ENCODE measurements around the gene B3GNT4. TPM values are rescaled to one million over a fixed set of nuclear protein-coding genes. Genes with fewer than 3 reads are reported as not detected.
"Not testable (repeated sequence)": the region's sequence is repeated elsewhere in the genome, so short reads cannot be mapped to it uniquely, and the experiment has no call there.

Gene B3GNT4
- total and polyA plus RNA-seq, 2 donors from 2014 or later: 0.35 to 8.0 TPM

DNA sequence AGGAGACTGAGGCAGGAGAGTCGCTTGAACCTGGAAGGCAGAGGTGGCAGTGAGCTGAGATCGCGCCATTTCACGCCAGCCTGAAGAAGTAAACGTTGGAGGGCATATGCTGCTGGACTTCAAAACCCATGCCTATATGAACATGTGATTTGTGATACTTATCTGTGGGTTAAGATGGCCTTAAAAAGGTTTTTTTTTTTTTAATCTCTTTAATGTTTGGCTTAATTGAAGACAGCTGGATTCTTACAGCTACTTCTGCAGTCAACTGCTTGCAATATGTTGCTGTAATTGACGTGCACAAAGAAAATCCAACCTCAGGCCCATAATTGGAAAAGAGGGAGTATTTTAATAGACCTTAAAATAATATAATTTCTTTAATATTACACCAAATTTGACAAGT lies 1.5 kb upstream of the B3GNT4 start:
- intact Hi-C loops (cut with DNase I): no loop called here
- no peak overlapping the region for H3K4me3 ChIP-seq (ENCODE audit: low read length in 3 of 3)
- no peak overlapping the region for H3K27ac ChIP-seq (ENCODE audit: low read depth in 2 of 2, low read length in 2 of 2)
- no peaks in the 10 kb centered on the region for H3K9me3 ChIP-seq (ENCODE audit: control insufficient read depth in 2 of 3, insufficient read depth in 1 of 3, low read length in 3 of 3)
- no peaks in the 10 kb centered on the region for H3K36me3 ChIP-seq (ENCODE audit: control insufficient read depth in 2 of 3, insufficient read depth in 3 of 3, low read length in 3 of 3)
- H3K9ac ChIP-seq (ENCODE audit: low read length in 3 of 3): no peak overlapping the region
- FAIRE-seq: no peak
- DNase-seq: no peak
- peaks cover 0 to 7% (median 0%) of the 10 kb centered on the region in 3 donors for H3K4me1 ChIP-seq (ENCODE audit: control insufficient read depth in 2 of 3, insufficient read depth in 2 of 3, low read depth in 1 of 3, low read length in 3 of 3)
- TF ChIP-seq, protein P1, sequence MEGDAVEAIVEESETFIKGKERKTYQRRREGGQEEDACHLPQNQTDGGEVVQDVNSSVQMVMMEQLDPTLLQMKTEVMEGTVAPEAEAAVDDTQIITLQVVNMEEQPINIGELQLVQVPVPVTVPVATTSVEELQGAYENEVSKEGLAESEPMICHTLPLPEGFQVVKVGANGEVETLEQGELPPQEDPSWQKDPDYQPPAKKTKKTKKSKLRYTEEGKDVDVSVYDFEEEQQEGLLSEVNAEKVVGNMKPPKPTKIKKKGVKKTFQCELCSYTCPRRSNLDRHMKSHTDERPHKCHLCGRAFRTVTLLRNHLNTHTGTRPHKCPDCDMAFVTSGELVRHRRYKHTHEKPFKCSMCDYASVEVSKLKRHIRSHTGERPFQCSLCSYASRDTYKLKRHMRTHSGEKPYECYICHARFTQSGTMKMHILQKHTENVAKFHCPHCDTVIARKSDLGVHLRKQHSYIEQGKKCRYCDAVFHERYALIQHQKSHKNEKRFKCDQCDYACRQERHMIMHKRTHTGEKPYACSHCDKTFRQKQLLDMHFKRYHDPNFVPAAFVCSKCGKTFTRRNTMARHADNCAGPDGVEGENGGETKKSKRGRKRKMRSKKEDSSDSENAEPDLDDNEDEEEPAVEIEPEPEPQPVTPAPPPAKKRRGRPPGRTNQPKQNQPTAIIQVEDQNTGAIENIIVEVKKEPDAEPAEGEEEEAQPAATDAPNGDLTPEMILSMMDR (IDR thresholded peaks at IDR 0.05; ENCODE audit: borderline replicate concordance, extremely low read depth, insufficient read depth): no peak
- peaks cover 4% of the 10 kb centered on the region for H3K27me3 ChIP-seq (ENCODE audit: control insufficient read depth, insufficient read depth, low read length)

DNA sequence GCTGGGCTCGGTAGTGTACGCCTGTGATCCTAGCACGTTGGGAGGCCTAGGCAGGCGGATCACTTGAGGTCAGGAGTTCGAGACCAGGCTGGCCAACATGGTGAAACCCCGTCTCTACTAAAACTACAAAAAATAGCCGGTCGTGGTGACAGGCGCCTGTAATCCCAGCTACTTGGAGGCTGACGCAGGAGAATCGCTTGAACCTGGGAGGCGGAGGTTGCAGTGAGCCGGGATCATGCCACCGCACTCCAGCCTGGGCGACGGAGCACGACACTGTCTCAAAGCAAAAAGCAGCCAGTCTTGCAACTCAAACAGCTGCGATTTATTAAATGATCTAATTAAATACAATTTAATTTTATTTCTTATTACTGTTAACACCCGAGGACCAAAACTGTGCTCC lies 698 bp upstream of the B3GNT4 start:
- H3K4me3 ChIP-seq (ENCODE audit: low read length in 3 of 3): peak overlapping the region in 2 of 3 donors; percentile 66 to 74
- H3K9me3 ChIP-seq (ENCODE audit: control insufficient read depth in 2 of 3, insufficient read depth in 1 of 3, low read length in 3 of 3); H3K27ac ChIP-seq (ENCODE audit: low read depth in 2 of 2, low read length in 2 of 2); H3K36me3 ChIP-seq (ENCODE audit: control insufficient read depth in 2 of 3, insufficient read depth in 3 of 3, low read length in 3 of 3); H3K4me1 ChIP-seq (ENCODE audit: control insufficient read depth in 2 of 3, insufficient read depth in 2 of 3, low read depth in 1 of 3, low read length in 3 of 3); FAIRE-seq; intact Hi-C loops (cut with DNase I); H3K9ac ChIP-seq (ENCODE audit: low read length in 3 of 3); H3K27me3 ChIP-seq (ENCODE audit: control insufficient read depth, insufficient read depth, low read length): not testable (repeated sequence)
- peak in 1 of 5 donors; percentile 32 for DNase-seq

- no peak overlapping the region for H3K9ac ChIP-seq (ENCODE audit: low read length in 3 of 3)
- H3K27ac ChIP-seq (ENCODE audit: low read depth in 2 of 2, low read length in 2 of 2): no peak overlapping the region
- TF ChIP-seq, protein P1 (IDR thresholded peaks at IDR 0.05; ENCODE audit: borderline replicate concordance, extremely low read depth, insufficient read depth): no peak
- FAIRE-seq (no peak), DNase-seq (peak in 2 of 5 donors; percentile 37 to 71)
- peaks cover 0 to 7% (median 0%) of the 10 kb centered on the region in 3 donors for H3K4me1 ChIP-seq (ENCODE audit: control insufficient read depth in 2 of 3, insufficient read depth in 2 of 3, low read depth in 1 of 3, low read length in 3 of 3)
- H3K27me3 ChIP-seq (ENCODE audit: control insufficient read depth, insufficient read depth, low read length): peaks cover 4% of the 10 kb centered on the region
- no peaks in the 10 kb centered on the region for H3K9me3 ChIP-seq (ENCODE audit: control insufficient read depth in 2 of 3, insufficient read depth in 1 of 3, low read length in 3 of 3)
- intact Hi-C loops (cut with DNase I): no loop called here
- H3K4me3 ChIP-seq (ENCODE audit: low read length in 3 of 3): no peak overlapping the region
- H3K36me3 ChIP-seq (ENCODE audit: control insufficient read depth in 2 of 3, insufficient read depth in 3 of 3, low read length in 3 of 3): peaks cover 0 to 11% (median 9%) of the 10 kb centered on the region in 3 donors
Measured at GRCh38 chr12:122204167-122205052, 901 bp downstream of the B3GNT4 start.

DNA sequence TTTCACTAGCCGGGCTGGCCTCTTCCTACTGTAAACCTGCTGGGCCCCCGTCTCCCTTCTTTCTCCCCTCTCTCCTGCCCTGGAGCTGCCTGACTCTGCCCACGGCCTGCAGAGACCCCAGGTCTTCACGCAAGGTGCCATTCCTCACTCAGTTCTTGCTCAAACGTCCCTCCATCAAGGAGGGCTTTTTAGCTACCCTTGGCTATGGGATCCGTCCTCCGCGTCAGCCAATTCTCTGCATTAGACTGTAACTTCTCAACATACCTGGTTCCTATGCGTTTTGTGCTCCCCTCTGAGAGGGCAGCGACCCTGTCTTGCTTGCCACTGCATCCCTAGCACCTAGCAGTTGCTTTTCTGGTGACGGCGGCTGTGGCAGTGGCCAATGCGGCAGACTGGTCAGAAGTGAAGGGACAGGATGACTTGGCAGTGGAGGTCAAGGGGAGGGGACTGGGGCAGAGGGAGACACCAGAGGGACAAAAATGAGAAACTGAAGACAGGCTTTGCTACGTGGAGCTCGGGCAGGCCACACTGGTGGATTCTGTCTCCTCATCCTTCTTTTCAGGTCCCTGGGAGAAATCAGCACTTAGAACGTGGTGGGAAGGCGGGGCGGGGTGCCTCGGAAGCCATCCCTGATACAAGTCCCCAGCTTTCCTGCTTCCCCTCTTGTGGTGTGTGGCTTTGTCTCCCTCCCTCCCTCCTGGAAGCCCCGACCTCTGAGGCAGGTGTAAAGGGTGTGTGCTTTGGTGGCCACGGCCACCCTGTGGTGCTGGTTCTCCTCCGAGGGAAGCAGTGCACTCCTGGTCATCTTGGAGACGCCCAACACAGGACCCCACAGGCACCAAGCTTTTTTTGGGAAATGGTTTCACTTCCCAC lies 1.8 kb downstream of the B3GNT4 start:
- intact Hi-C loops (cut with DNase I): no loop called here
- H3K9ac ChIP-seq (ENCODE audit: low read length in 3 of 3): no peak overlapping the region
- no peak overlapping the region for H3K4me3 ChIP-seq (ENCODE audit: low read length in 3 of 3)
- TF ChIP-seq, protein P1 (IDR thresholded peaks at IDR 0.05; ENCODE audit: borderline replicate concordance, extremely low read depth, insufficient read depth): no peak
- H3K27ac ChIP-seq (ENCODE audit: low read depth in 2 of 2, low read length in 2 of 2): no peak overlapping the region
- peaks cover 0 to 17% (median 14%) of the 10 kb centered on the region in 3 donors for H3K36me3 ChIP-seq (ENCODE audit: control insufficient read depth in 2 of 3, insufficient read depth in 3 of 3, low read length in 3 of 3)
- no peaks in the 10 kb centered on the region for H3K9me3 ChIP-seq (ENCODE audit: control insufficient read depth in 2 of 3, insufficient read depth in 1 of 3, low read length in 3 of 3)
- H3K4me1 ChIP-seq (ENCODE audit: control insufficient read depth in 2 of 3, insufficient read depth in 2 of 3, low read depth in 1 of 3, low read length in 3 of 3): peaks cover 0 to 5% (median 0%) of the 10 kb centered on the region in 3 donors
- no peak for FAIRE-seq
- no peak for DNase-seq
- H3K27me3 ChIP-seq (ENCODE audit: control insufficient read depth, insufficient read depth, low read length): peaks cover 4% of the 10 kb centered on the region

All from kidney (tissue), 14 donors.